RPMI7951 (cell line): Measurements from ENCODE around the gene GPR75. TPM values are rescaled to one million over a fixed set of nuclear protein-coding genes. Genes with fewer than 3 reads are reported as not detected.

Experiments used
- total RNA-seq: library from RNA; depleted of rRNA; stranded (reverse); fragments of >200 nt; shearing (Covaris generic); gene quantifications from 2 replicates; pipeline ENCODE4 v1.2.3, GENCODE V29; 2014; rRNA removed

The GPR75 gene
- total RNA-seq, 1 experiment from 2014 or later, result 1.4 TPM

Other genes with a start within 250 kb of the GPR75 start
- 18.0 and 19.9 TPM in 2 replicates for gene CHAC2, start 92.2 kb downstream of the GPR75 start, total RNA-seq
- gene ASB3, start 73.0 kb downstream of the GPR75 start, total RNA-seq, result 35.1 and 40.3 TPM in 2 replicates
- 91.2 and 103 TPM in 2 replicates for gene ERLEC1, start 72.9 kb downstream of the GPR75 start, total RNA-seq
- 37.4 and 40.0 TPM in 2 replicates for gene PSME4, start 111.0 kb upstream of the GPR75 start, total RNA-seq